Activated naive CD8-positive, alpha-beta T cell treated with anti-CD3 and anti-CD28 coated beads, Interleukin-2, amount 50 U/mL, for 16 hours (primary cell): ENCODE data around the gene PSMD1.
"Not testable (repeated sequence)": the region's sequence is repeated elsewhere in the genome, so short reads cannot be mapped to it uniquely, and the experiment has no call there.

ENCODE experiments used
- DNase-seq: peaks from one replicate; pipeline ENCODE4 v3.0.0-alpha.2; 2020; ENCODE audit warnings: low read depth, low spot score

PSMD1 gene

GRCh38 chr2:231056453-231057416, at the start of gene PSMD1:
Gene PSMD1 (plus strand): TSS chr2:231056867. CDS start chr2:231057026, 159 bp downstream.
- peak; percentile 88 for DNase-seq

GRCh38 chr2:231007286-231008098, 49.2 kb upstream of the PSMD1 start:
- no peak for DNase-seq

- DNase-seq, result no peak
These were observed 48.5 kb upstream of the PSMD1 start for GRCh38 chr2:231008131-231008530.

- no peak for DNase-seq
These were observed 47.3 kb upstream of the PSMD1 start for GRCh38 chr2:231009236-231009919.

- DNase-seq, result no peak
These were observed 46.4 kb upstream of the PSMD1 start for GRCh38 chr2:231010201-231010730.

GRCh38 chr2:231011526-231011925, 45.1 kb upstream of the PSMD1 start:
- no peak for DNase-seq

GRCh38 chr2:231012463-231012862, 44.2 kb upstream of the PSMD1 start:
- DNase-seq, result no peak

GRCh38 chr2:231013820-231014219, 42.8 kb upstream of the PSMD1 start:
- DNase-seq, result no peak

- DNase-seq, result no peak
These were observed 41.2 kb upstream of the PSMD1 start for GRCh38 chr2:231015478-231015877.

GRCh38 chr2:231015926-231016325, 40.7 kb upstream of the PSMD1 start:
- DNase-seq, result no peak

- no peak for DNase-seq
These were observed 40.0 kb upstream of the PSMD1 start for GRCh38 chr2:231016566-231017230.

- no peak for DNase-seq
These were observed 39.5 kb upstream of the PSMD1 start for GRCh38 chr2:231017231-231017598.

- no peak for DNase-seq
These were observed 38.5 kb upstream of the PSMD1 start for GRCh38 chr2:231018184-231018583.

GRCh38 chr2:231025059-231025458, 31.6 kb upstream of the PSMD1 start:
- not testable (repeated sequence) for DNase-seq

- DNase-seq, result no peak
These were observed 27.8 kb upstream of the PSMD1 start for GRCh38 chr2:231028889-231029288.

- no peak for DNase-seq
These were observed 27.1 kb upstream of the PSMD1 start for GRCh38 chr2:231029563-231029962.

- DNase-seq, result no peak
These were observed 25.9 kb upstream of the PSMD1 start for GRCh38 chr2:231030725-231031124.

- no peak for DNase-seq
These were observed 24.0 kb upstream of the PSMD1 start for GRCh38 chr2:231032575-231033140.

GRCh38 chr2:231033147-231034132, 23.2 kb upstream of the PSMD1 start:
- no peak for DNase-seq
